HG03025 (cell line): ENCODE results near the gene CSF3.

Source experiments
- ATAC-seq: cut with Tn5 transposase; IDR thresholded peaks from one replicate; pipeline ENCODE4 v1.9.1; 2021; ENCODE audit warnings: mild to moderate bottlenecking, moderate library complexity; ENCODE audit not compliant: unreplicated experiment, low FRiP score

CSF3 gene

DNA sequence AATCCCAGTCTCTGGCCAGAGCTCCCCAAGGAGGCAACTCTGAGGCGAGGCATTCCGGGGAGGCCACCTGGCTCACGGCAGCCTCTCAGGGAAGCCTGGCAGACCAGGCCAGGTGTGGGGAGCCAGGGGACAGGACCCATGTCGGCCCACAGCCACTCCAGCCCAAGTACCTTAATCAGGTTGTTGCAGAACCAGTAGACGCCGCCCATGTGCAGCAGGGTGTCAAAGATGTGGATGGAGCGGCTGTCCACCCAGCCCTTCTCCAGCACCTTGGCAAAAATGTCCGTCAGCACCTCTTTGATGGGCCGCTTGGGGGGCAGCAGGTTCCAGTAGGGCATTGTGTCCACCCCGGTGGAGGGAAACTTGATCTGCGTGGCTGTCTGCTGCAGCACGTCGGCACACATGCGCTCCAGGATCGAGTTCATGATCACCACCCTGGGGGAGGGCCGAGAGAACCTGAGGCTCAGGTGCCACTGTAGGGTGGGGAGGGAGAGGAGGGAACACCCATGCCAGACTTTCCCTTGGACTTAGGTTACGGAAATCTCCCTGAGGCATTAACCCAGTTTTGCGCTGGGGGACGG is 7.8 kb downstream of the CSF3 start:
- no peak for ATAC-seq

DNA sequence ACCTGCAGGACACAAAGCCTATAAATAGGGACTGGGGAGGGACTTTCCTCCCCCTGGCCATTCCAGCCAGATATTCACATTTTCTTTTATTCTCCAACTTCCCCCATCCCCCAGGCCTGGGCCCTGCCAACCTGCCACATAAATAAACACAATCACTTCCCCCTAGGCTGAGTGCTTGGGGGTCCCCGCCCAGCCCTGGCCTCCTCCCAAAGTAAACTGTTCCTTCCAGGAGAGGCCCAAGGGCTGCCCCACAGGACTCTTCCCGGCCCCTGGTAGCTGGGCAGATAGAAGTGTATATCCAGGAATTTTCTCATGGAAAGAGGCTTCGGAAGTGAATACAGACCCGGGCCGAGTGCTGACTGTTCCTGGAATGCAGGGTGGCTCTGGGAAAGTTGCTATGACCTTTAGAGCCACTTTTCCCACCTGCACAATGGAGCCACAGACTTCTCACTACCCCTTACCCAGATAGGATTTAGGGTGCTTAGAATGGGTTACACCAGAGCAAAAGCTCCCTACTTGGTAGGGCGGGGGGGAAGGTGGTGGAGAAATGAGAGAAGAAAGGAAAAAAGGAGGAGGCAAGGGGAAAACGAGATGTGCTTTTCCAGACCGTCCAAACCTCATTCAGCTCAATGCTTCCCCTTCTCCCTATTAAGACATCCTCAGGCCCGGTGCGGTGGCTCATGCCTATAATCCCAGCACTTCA is 8.5 kb downstream of the CSF3 start:
- ATAC-seq = no peak

DNA sequence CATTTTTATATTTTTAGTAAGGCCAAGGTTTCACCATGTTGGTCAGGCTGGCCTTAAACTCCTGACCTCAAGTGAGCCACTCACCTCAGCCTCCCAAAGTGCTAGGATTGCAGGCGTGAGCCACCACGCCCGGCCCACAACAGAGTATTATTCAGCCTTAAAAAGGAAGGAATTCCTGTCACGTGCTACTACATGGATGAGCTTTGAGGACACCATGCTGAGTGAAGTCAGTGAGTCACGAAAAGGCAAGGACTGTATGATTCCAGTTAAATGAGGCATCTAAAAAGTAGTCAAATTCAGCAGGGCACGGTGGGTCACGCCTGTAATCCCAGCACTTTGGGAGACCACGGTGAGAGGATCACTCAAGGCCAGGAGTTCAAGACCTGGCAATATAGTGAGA is 9.7 kb downstream of the CSF3 start:
- ATAC-seq = no peak

DNA sequence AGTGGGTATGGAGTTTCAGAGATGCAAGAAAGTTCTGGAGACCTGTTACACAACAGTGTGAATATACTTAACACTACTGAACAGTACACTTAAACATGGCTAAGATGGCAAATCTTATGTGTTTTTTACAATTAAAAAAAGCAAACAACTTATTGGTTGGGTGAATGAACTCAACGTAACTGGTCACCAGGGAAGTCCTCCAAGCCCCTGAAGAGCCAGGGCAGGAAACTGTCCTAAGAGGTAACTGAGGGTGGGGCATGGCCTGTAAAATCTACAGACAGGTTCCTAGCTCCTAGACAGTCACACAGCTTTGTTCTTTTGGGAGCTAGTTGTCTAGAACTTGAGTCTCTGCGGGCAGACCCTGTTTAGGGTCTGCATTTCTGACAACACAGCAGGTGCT is 10.3 kb downstream of the CSF3 start:
- ATAC-seq = no peak

DNA sequence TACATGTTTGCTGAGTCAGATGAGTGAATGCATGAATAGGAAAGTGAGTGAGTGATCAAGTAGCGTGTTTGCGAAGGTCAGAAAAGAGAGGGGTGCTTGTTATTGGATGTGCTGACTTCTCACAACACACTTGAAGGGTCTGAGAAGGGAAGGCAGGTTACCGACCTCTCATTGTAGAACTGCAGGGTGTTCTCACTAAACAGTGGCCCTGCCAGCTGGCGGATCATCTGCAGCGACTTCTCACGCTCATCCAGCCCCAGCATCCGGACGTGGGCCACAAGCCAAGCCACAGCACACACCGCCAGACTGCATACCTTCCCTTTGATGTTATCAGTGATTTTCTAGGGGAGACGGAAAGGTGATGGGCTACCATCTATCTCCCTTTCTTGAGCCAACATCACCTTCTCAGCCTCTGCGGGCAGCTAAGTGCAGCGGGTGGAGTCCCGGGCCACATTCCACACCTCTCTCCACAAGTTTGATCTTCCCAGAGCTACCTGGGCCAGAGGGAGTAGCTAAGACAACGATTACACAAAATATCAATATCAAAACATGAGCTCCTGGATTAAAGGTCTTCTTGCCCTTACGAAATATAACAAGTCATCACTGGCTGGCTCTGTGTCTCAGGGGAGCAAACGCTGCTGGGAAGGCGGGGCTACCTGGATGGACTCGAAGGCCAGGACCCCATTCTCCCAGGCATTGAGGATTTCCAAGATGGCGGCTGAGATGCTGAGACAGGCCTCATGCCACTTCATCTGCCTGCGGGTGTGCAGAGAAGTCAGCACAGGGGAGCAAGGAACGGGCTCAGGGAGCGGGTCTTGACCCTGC is 11.0 kb downstream of the CSF3 start:
- ATAC-seq = no peak

DNA sequence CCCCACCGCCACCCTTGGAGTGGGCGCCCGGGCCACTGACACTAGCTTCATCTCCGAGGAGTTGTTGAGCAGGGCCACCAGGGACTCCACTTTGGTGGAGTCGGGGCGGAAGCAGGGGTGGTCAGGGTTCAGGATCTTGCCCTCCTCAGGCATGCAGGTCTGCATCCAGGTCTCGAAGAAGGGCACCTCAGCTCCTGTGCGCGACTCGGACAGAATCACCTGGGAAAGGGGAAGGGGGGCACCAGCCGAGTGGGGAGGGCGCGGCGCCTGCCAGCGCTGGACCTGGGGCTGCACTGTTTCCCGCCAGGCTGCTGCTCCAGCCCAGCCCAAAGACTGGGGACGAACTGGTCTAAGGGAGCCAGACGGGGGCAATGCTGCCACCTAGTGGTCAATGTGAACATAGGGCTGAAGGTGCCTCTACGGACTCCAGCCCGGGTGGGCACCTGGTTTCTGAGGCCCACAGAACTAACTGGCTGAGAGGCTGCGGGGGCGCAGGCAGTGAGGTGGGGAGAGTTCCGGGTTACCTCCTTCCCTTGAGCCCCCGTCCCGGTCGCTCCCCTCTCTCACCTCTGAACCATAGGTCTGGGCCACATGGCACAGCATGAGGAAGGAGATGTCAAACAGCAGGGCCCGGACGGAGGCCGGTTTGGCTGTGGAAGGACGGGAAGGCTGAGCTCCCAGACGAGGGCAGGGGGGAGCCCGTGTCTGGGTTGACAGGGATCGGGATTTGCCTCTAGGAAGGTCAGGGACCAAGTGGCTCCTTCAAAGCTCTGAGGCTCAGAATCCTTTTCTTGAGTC is 11.8 kb downstream of the CSF3 start:
- ATAC-seq = no peak

DNA sequence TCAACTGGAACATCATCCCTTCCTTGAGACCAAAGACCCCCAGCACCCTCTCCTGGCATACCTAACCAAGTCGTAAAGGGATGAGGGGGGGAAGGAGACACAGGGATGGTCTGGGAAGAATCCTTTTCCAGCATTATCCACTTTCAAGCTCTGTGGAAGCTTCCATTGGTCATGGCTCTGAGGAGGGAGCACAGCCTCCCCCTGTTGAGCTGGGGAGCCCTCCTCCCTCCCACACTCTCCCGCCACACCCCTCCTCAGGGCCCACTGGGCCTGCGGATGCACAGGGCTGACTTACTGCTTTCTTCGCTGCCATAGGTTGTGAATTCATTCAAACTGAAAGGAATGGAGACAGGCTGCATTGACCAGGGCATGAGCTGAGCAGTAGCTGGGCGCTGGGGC is 12.4 kb downstream of the CSF3 start:
- no peak for ATAC-seq

DNA sequence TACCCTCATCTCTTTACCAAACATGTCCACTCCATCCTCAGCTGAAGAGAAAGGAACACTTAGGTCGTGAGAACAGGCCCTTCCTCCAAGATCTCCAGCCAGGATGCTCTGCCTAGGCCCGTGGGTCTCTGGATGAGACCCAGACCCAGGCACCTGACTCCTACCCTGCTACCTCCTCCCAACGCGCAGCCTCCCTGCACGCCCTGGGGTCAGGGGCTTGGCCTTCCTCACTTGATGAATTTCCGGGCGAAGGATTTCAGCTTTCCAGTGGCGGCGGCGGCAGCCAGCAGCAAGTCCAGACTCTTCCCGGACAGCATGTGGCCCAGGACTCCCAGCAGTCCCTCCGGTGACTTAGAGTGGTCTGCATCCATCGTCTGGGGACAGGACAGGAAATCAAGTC is 13.4 kb downstream of the CSF3 start:
- no peak for ATAC-seq

DNA sequence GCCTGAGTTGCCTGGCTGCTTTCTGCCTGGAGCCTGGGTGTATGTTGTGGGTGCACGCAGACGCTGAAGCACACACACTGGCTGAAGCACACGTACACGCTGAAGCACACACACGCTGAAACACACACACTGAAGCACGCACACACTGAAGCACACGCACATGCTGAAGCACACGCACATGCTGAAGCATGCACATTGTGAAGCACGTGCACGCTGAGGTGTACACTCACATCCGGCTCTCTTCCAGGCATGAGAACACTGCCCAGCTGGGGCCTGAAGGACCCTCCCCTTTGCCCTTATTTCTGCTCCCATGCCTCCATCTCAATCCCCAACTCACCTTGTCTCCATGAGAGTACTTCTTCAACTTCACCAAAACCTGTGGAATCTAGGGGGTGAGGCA is 16.5 kb downstream of the CSF3 start:
- ATAC-seq = no peak

DNA sequence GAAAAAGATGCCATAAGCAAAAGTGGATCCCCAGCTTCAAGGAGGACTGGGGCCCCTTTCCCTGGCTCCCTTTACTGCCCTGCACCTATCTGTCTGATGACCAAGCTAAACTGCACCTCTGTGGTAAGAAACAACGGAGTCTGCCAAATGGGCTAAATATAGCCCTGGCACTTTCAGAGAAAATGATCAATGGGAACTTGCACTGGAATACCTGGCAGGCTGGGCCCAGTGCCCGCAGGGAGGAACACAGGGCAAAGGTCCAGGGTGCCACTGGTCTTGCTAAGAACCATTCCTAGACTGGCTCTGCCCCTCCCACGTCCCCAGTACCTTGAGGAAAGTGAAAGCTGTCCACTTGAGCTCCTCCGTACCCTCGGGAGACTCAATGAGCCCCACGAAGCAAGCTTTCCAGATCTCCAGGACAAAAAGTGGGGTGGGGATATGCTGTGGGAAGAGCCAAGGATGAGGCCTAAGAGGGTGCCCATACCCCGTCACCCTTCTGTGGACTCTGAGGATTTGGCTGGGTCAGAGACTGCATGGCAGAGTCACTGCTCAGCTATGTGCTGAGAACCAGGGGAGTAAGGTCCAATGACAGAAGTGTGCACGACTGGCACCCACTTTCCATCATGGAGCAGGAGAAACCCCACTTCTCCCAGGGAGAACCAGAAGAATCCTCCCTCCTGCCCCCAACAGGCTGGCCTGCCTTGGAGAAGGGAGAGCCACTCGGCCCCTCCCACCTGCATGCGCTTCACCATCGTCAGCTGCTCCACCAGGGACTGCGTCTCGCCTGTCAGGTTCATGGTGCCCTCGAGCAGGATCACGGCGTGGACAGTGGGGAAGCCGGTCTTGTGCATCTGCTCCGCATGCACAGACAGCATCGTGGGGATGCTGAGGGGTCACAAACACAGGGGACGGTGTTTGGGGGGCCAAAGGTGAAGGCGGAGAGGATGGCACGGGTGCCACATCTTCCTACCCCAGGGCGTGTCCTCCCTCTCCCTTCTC is 17.4 kb downstream of the CSF3 start:
- no peak for ATAC-seq

DNA sequence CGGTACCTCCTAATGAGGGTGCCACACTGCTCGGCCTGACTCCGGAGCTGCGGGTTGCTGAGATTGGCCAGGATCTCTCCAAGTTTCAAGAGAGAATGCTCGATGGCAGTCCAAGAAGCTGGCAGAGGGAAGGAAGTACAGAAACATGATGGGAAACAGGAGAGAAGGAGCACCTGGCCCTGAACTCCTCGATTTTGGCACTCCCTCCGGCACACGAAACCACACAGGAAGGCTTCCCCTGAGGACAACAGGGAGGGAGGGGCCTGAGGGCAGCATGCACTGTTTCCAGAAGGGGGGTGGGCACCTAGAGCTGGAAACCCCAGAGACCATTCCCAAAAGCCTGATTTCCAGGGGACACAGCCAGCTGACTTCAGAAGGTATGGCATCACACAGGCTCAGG is 18.1 kb downstream of the CSF3 start:
- ATAC-seq = no peak

DNA sequence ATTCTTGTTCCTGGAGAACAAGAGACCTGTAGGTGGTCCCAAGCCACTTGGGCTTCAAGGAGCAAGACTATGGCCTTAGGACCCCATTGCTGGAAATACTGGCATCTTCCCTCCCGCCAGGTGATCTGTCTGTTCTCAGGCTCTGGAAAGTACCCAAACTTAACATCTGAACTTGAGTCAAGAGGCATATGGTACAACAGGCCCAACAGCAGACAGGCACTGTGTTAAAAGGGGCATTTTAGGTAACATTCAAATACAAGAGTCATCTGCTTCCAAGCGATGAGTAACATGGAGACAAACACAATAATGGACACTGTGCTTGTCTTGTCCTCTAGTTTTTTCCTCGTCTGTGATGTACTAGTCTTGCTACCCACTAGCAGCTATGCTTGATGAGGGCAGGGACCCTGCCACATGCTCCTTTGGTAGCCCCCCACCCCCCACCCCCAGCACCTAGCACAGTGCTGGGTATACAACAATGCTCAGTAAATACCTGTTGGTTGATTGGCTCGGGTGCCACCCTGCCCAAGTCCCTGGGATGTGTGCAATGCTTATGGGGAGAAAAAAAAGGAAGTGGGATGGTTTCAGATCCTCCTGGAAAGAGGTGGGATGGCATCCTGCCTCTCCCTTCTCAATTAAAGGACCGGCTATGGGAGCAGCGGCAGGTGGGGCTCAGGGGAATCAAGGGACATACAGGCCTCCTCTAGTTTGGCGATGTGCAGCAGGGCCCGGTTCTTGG is 19.4 kb downstream of the CSF3 start:
- ATAC-seq = no peak

DNA sequence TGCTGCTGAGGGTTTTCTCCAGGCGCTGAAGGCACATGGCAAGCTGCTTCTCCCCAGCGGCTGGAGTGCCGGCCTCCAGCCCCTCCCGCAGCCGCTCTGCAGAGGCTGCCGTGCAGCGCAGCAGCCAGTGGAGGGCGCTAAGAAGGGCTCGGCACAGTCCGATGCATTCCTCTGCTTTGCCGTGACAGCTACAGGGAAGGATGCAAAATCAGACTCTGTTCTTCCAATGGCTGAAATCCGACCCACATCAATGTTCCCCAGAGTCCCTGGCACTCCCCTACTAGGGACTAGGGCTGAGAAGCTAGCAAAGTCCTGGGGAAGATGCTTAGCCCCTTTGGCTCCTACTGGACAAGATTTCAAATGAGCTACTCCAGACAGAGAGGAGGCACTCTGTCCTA is 19.9 kb downstream of the CSF3 start:
- no peak for ATAC-seq

DNA sequence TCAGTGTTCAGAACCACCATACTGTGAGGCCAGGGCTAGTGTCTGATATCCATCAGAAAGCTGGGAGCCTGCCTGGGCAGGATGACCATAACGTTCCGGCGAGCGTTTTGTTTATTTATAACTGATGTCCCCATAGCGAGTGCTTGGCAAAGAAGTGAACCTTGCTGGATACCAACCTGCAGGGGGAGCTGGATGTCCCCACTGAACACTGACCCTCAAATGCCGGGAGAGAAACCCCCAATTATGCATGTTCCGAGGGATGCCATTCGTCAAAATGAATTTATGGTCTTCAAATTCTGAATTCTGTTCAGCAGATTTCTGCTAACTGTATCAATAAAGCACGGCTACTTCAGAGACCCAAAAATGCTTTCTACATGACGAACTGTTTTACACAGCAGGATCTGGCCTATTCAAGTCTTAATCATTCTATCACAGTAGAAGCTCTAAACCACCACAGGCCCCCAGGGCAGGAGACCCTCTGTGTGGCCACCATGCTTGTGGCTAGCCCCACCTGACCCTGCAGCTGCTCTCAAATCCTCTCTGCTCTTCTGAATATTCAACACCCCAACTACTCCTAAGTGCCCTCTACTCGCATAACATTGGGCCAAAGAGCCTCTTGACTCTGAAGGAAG is 23.8 kb downstream of the CSF3 start:
- ATAC-seq = no peak

DNA sequence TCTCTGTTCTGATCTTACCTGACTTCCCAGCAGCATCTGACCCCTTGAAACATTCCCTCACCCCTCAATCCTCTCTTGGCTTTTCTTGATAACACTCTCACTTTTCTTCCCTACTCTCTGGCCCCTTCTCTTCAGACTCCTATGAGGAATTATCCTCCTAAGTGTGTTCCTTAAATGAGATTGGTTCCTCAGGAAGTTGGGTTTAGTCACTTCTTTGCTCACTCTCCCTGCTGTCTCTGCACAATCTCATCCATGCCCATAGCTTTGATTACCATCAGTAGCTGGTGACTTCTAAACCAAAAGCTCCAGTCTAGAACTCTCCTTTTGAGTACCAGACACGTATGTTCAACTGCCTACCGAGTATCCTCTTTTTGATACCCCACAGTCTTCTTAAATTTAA is 26.0 kb downstream of the CSF3 start:
- no peak for ATAC-seq

DNA sequence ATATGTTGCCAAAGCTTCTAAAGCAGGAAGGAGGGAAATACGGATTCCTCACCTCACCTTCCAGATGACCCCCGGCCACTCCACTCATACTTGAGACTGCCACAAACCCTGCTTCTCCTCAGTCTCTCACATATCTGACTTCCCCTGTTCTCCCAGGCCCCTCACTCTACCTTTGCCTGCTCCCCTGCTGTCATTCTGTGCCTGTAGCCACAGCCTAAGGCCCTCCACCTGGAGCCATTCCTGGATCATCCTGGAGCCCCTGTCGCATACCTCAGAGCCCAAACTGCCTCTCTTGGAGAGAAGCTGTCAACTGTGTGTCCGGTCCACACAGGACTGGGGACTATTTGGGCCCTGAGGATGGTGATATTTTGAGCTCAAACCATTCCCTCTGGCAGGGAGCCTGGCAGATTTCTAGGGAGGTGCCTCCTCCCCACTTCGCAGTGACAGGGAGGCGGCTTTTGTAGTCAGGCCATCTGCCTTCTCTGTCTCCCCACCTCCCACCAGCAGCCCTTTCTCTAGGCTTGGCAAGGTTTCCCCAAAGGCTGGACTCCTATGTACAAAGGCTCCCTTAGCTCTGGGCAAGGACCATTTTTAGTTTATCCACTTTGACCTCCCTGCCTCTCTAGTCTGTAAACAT is 41.3 kb downstream of the CSF3 start:
- ATAC-seq = no peak

DNA sequence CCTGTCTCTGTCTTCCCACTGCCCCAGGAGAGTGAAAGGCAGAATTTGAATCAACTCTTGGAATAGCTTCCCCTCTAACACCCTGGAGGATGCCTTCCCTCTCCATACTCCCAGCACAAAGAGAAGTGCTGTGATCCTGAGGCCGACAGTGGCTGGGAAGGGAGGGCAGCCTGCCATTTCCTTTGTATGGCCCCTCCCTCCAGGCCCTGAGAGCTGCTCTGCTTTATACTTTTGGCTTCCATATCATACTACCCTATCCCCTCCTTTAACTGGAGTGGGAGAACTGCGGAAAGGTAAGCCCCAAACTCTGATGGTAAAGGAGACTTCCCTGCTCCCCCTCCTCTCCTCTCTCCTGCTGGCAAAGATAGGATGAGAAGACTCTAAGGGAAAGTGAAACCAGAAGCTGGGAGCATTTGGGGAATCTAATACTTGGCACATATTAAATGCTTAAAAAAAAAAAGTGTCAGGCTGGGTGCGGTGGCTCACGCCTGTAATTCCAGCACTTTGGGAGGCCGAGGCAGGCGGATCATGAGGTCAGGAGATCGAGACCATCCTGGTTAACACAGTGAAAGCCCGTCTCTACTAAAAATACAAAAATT is 43.0 kb downstream of the CSF3 start:
- ATAC-seq = no peak

DNA sequence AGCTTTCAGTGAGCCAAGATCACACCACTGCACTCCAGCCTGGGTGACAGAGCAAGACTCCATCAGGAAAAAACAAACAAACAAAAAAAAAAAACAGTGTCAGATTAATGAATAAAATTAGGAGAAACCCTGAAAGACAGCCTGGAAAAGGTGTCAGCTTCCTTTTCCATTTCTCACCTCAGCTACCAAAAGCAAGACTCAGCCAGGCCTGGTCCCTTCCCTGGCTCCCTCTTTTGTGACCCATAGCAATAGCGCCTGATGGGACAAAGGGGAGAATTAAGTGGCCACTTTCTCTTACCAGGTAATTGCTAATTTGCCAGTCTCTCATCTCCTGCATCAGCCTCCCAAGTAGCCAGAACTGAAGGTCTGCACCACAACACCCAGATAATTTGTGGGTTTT is 43.6 kb downstream of the CSF3 start:
- ATAC-seq = no peak
